Stomach (tissue), 9 donors: ENCODE results near the gene GPR87. TPM values are rescaled to one million over a fixed set of nuclear protein-coding genes. Genes with fewer than 3 reads are reported as not detected.

ENCODE experiments used
- DNase-seq, 2 donors: peaks; one replicate each; pipeline versions ENCODE4 v3.0.0 to v3.0.0-alpha.2; 2013 to 2019
- H3K27ac ChIP-seq, 5 donors: fragments of 200-600 bp in 4 of 5; sonication (generic) in 4 of 5; one replicate each; pipeline ENCODE4 v1.5.1; 2013 to 2019; ENCODE audit warnings: mild to moderate bottlenecking in 1 of 5, moderate library complexity in 1 of 5
- H3K27me3 ChIP-seq, 3 donors: fragments of 200-600 bp; sonication (generic); one replicate each; pipeline ENCODE4 v1.5.1; 2017 to 2019; ENCODE audit warnings: mixed run types in 1 of 3
- H3K36me3 ChIP-seq, 4 donors: fragments of 200-600 bp; sonication (generic); 1 replicate in 3 of 4; 2 replicates in 1 of 4; pipeline ENCODE4 v1.5.1; 2016 to 2019
- H3K4me1 ChIP-seq, 4 donors: fragments of 200-600 bp; sonication (generic); one replicate each; pipeline ENCODE4 v1.5.1; 2016 to 2019
- H3K4me3 ChIP-seq, 4 donors: fragments of 200-600 bp; sonication (generic) in 3 of 4; one replicate each; pipeline ENCODE4 v1.5.1; 2016 to 2019; ENCODE audit warnings: mild to moderate bottlenecking in 1 of 4
- H3K9me3 ChIP-seq, 4 donors: fragments of 200-600 bp; sonication (generic); one replicate each; pipeline ENCODE4 v1.5.1; 2016 to 2019
- CTCF ChIP-seq, 7 experiments: fragments of 450-650 bp in 4 of 7; fragments of 200-600 bp in 3 of 7; sonication (generic) in 3 of 7; IDR thresholded peaks; one replicate each; pipeline ENCODE4 v1.5.1; 2016 to 2019; ENCODE audit warnings: antibody characterized with exemption in 7 of 7, control low read depth in 2 of 7, mild to moderate bottlenecking in 1 of 7
- EP300 ChIP-seq: sonication (generic); formaldehyde crosslinking; IDR thresholded peaks from one replicate; pipeline ENCODE4 v1.6.1; 2017; ENCODE audit warnings: antibody characterized with exemption
- POLR2A ChIP-seq, 4 donors: fragments of 450-650 bp; IDR thresholded peaks; one replicate each; pipeline ENCODE4 v1.6.1; 2016; ENCODE audit warnings: antibody characterized with exemption in 4 of 4, control low read depth in 2 of 4, mild to moderate bottlenecking in 1 of 4, moderate library complexity in 1 of 4
- POLR2AphosphoS5 ChIP-seq, 3 donors: sonication (generic); formaldehyde crosslinking; IDR thresholded peaks; one replicate each; pipeline ENCODE4 v1.6.1; 2016; ENCODE audit warnings: antibody characterized with exemption in 3 of 3
- WGBS, 5 donors: extraction: QIAGEN DNeasy Blood & Tissue Kit in 3 of 5; methylation state at CpG; one replicate each; pipeline versions ENCODE4 v1.1.5 to v1.1.7; 2013 to 2018; 5-methylcytosine and 5-hydroxymethylcytosine counted together
- intact Hi-C: fragments of 100-400 bp; cut with DNase I; formaldehyde crosslinking; loops from one replicate; pipeline ENCODE4 v1.15.1; 2023; ENCODE audit warnings: low total_unique reads
- polyA plus RNA-seq, 3 donors: library from polyadenylated mRNA; stranded (reverse); fragments of 200-250 nt; gene quantifications; one replicate each; pipeline ENCODE4 v1.2.3, GENCODE V29; 2013
- total RNA-seq, 5 donors: library from RNA; depleted of rRNA; stranded (reverse); fragments of >200 nt; gene quantifications; one replicate each; pipeline versions ENCODE4 v1.1.0 to v1.2.3, GENCODE V29; 2014 to 2016
- donor health status: healthy with polysubstance abuse.
- donor health status: Bipolar disorder and iron deficiency.
- donor health status: healthy.

GPR87 gene
- total and polyA plus RNA-seq, 8 donors = 0.37 to 32.3 TPM; not detected in 6

DNA sequence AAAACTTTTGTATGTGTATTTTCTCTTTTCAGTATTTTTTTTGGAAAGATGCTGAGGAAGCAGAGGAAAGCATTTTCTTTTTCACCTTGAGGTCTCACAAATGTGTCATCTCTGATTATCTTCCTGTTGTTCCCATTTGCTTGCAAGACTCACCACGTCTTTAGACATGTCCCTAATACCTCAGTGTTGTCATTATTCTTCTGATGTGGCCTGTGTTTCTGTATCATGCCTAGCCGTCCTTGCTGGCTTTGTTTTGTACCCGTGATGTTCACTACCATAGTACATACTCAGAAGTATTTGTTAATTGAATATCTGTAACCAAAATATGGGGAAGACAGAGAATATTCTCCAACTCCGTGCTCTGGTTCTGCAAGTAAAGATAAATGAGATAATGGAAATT, 33.2 kb downstream of the GPR87 start:
- Histone ChIP-seq H3K27ac (peak overlapping the region in 3 of 5 donors; percentile 27 to 76 (median 41)), H3K4me3 (no peak overlapping the region), H3K4me1 (peaks cover 0 to 45% (median 17%) of the 10 kb centered on the region in 4 donors), H3K9me3 (no peaks in the 10 kb centered on the region), H3K36me3 (no peaks in the 10 kb centered on the region), H3K27me3 (no peaks in the 10 kb centered on the region)
- WGBS, 5 donors = 20 to 41% (median 27%) methylated on average over 4 of the region's 4 CpGs
- intact Hi-C loops = loop anchor here (5.0 kb wide), 1 partner anchor 56 kb away; no protein-coding TSS in a partner anchor
- no peak for TF ChIP-seq POLR2A (IDR thresholded peaks at IDR 0.05)
- no peak for TF ChIP-seq CTCF (IDR thresholded peaks at IDR 0.05)
- no peak for TF ChIP-seq EP300
- no peak for TF ChIP-seq POLR2AphosphoS5 (IDR thresholded peaks at IDR 0.05)
- DNase-seq = no peak

DNA sequence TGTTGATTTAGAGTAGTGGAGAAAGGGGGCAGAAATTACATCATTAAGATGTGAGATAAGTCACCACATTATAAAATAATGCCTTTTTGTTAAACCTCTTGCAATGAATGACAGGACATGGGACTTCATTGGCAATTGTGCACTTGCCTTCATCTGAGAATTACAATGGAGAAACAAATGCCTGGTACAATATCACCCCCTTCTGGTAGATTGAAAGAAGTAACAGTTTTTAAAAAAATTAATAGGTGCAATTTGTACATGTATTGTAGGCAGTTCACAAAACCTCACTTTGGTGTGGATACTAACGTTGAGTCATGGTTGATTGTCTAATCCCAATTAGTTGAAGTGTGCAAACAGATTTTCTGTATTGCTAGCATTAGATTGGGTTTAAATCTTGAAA, 33.7 kb downstream of the GPR87 start:
- Histone ChIP-seq H3K4me3 (no peak overlapping the region), H3K9me3 (no peaks in the 10 kb centered on the region), H3K27me3 (no peaks in the 10 kb centered on the region), H3K4me1 (peaks cover 0 to 45% (median 17%) of the 10 kb centered on the region in 4 donors), H3K36me3 (no peaks in the 10 kb centered on the region), H3K27ac (peak overlapping the region in 2 of 5 donors; percentile 52 to 76)
- WGBS, 5 donors = 0% methylated on average over 1 of the region's 1 CpG
- intact Hi-C loops = loop anchor here (5.0 kb wide), 1 partner anchor 56 kb away; no protein-coding TSS in a partner anchor
- no peak for TF ChIP-seq EP300
- peak in 5 of 7 experiments; percentile 20 to 82 (median 68) for TF ChIP-seq CTCF (IDR thresholded peaks at IDR 0.05)
- TF ChIP-seq POLR2AphosphoS5 (IDR thresholded peaks at IDR 0.05) = peak in 1 of 3 donors; percentile 11
- DNase-seq = peak in 1 of 2 donors; percentile 87

DNA sequence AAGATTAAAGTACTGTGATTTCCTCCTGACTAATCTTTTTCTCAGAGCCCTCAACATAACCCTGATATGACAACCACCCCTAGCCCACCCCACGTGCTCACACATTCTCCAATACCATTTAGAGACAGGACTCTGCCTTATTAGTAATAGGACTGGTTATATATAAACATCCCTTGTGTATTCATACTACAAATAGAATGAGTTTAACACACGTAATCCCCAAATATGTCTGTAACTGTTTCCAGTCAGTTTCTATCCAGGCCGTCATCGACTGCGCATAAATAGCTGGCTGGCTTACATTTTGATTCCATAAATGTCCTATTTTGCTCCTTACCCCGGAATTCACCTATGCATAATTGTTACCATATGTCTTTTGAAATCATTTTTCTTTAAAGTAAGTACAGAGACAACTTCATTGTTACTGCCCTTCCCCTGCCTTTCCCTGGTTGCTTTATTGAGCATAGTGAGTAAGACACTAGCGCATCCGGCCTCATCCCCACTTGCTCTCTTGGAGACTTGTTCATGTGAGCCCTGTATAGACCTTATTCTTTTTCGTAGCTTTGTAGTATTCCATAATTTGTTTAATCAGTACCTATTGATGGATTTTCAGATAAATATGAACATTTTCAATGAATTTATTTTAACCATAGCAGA, 34.8 kb downstream of the GPR87 start:
- no peak for DNase-seq
- intact Hi-C loops = loop anchor here (5.0 kb wide), 1 partner anchor 54 kb away; no protein-coding TSS in a partner anchor
- H3K27me3 ChIP-seq = no peaks in the 10 kb centered on the region
- H3K36me3 ChIP-seq = no peaks in the 10 kb centered on the region
- peak overlapping the region in 4 of 5 donors; percentile 52 to 76 (median 67) for H3K27ac ChIP-seq
- H3K4me3 ChIP-seq = no peak overlapping the region
- 62 to 82% (median 77%) methylated on average over 9 of the region's 9 CpGs for WGBS, 5 donors
- no peaks in the 10 kb centered on the region for H3K9me3 ChIP-seq
- TF ChIP-seq CTCF (IDR thresholded peaks at IDR 0.05) (no peak), POLR2AphosphoS5 (IDR thresholded peaks at IDR 0.05) (no peak), POLR2A (IDR thresholded peaks at IDR 0.05) (no peak), EP300 (peak; percentile 30)
- H3K4me1 ChIP-seq = peaks cover 0 to 45% (median 17%) of the 10 kb centered on the region in 4 donors

- Histone ChIP-seq H3K9me3 (no peaks in the 10 kb centered on the region), H3K4me1 (peaks cover 0 to 37% (median 7%) of the 10 kb centered on the region in 4 donors), H3K4me3 (peak within 1 kb of the TSS; percentile 18 to 34 (median 29)), H3K27me3 (no peaks in the 10 kb centered on the region), H3K36me3 (no peaks in the 10 kb centered on the region), H3K27ac (peak within 1 kb of the TSS in 4 of 5 donors; percentile 52 to 76 (median 68))
- DNase-seq = no peak
- intact Hi-C loops = no loop called here
- WGBS, 5 donors = 39 to 60% (median 48%) methylated on average over 4 of the region's 4 CpGs
- TF ChIP-seq POLR2AphosphoS5 (IDR thresholded peaks at IDR 0.05) (no peak), CTCF (IDR thresholded peaks at IDR 0.05) (no peak), POLR2A (IDR thresholded peaks at IDR 0.05) (no peak), EP300 (no peak)
These were observed 38.4 kb downstream of the GPR87 start, which contains the start of gene P2RY14 for GRCh38 chr3:151278230-151278629. Gene P2RY14, minus strand, starts transcription at chr3:151278542. Its CDS starts 64,226 bp downstream, at chr3:151214316.
